ENCODE measurements around the gene RAD51B. TPM values are rescaled to one million over a fixed set of nuclear protein-coding genes. Genes with fewer than 3 reads are reported as not detected.

RAD51B gene
- total and polyA plus RNA-seq, 2 of the 13 experiments (the other 11 are each of a cell fraction or from before 2014, with no cell fraction given), result 7.0 to 9.5 TPM

- TF ChIP-seq ZNF329 (CRISPR knock-in tag; IDR thresholded peaks at IDR 0.05; ENCODE audit: low read depth) (no peak), CHCHD3 (CRISPR knock-in tag; IDR thresholded peaks at IDR 0.05) (no peak), RORA (CRISPR knock-in tag; IDR thresholded peaks at IDR 0.05) (no peak)
Observed at GRCh38 chr14:68539241-68539737, 719.7 kb downstream of the RAD51B start (continued).

GRCh38 chr14:68539789-68540188 lies 720.2 kb downstream of the RAD51B start:
- H3K4me3 ChIP-seq (replicated peaks in 1 of 3; ENCODE audit: insufficient read depth in 1 of 3, low read depth in 2 of 3, low read length in 3 of 3), result no peak overlapping the region
- CTCF ChIA-PET (ENCODE audit: low intra/inter-chr PET ratio, low total read pairs), result no interaction called here
- H2AFZ ChIP-seq (ENCODE audit: low read length), result no peak overlapping the region
- H3K27ac ChIP-seq (ENCODE audit: extremely low read length, insufficient read depth, low read length), result no peak overlapping the region
- no peaks in the 10 kb centered on the region for H4K20me1 ChIP-seq (ENCODE audit: insufficient read depth, low read length)
- in situ Hi-C loops (cut with HindIII; ENCODE audit: extremely low pct_ligation_motif_present, low pct_unique_long_range_greater_than_20kb), result no loop called here
- H3K4me2 ChIP-seq (ENCODE audit: low read depth, low read length), result no peak overlapping the region
- intact Hi-C loops (cut with micrococcal nuclease; ENCODE audit: unreplicated experiment), result no loop called here
- FAIRE-seq (no peak), ATAC-seq (no peak), DNase-seq (ENCODE audit: low spot score) (no peak)
- POLR2A ChIA-PET, result no interaction called here
- H3K9ac ChIP-seq (ENCODE audit: insufficient read depth, low read depth, low read length), result no peak overlapping the region
- H3K9me3 ChIP-seq (ENCODE audit: low read length), result no peaks in the 10 kb centered on the region
- no TSS peak for BruUV-seq (replicated peaks)
- 48% methylated on average over 3 of the region's 3 CpGs for WGBS (ENCODE audit: low lambda C conversion rate)
- H3K4me1 ChIP-seq (ENCODE audit: insufficient read depth, low read length), result peaks cover 15% of the 10 kb centered on the region
- H3K27me3 ChIP-seq (ENCODE audit: control insufficient read depth in 1 of 2, insufficient read depth in 2 of 2, low read length in 2 of 2), result no peaks in the 10 kb centered on the region
- no peaks in the 10 kb centered on the region for H3K79me2 ChIP-seq (ENCODE audit: insufficient read depth, low read length)
- no peaks in the 10 kb centered on the region for H3K36me3 ChIP-seq (replicated peaks in 1 of 2; ENCODE audit: control insufficient read depth in 1 of 2, insufficient read depth in 2 of 2, low read length in 2 of 2)
- no peak for TF ChIP-seq ZNF274 (CRISPR knock-in tag; IDR thresholded peaks at IDR 0.05)
- no peak for TF ChIP-seq ZNF589 (CRISPR knock-in tag; conservative IDR thresholded peaks at IDR 0.05)
- no peak for TF ChIP-seq GRHL1 (CRISPR knock-in tag; conservative IDR thresholded peaks at IDR 0.05)
- no peak for TF ChIP-seq KIAA2018 (CRISPR knock-in tag; IDR thresholded peaks at IDR 0.05; ENCODE audit: borderline replicate concordance)
- TF ChIP-seq ZNF432 (CRISPR knock-in tag; IDR thresholded peaks at IDR 0.05; ENCODE audit: borderline replicate concordance), result no peak
- no peak for TF ChIP-seq ZNF547 (CRISPR knock-in tag; IDR thresholded peaks at IDR 0.05)
- no peak for TF ChIP-seq KDM5B (CRISPR knock-in tag; IDR thresholded peaks at IDR 0.05; ENCODE audit: borderline replicate concordance)
- no peak for TF ChIP-seq NAIF1 (CRISPR knock-in tag; IDR thresholded peaks at IDR 0.05; ENCODE audit: borderline replicate concordance)
- no peak for TF ChIP-seq AGO1 (IDR thresholded peaks at IDR 0.05; ENCODE audit: low read depth, low read length, poor library complexity, severe bottlenecking)

Data from HepG2 (cell line).